ENCODE data around the gene TPSAB1.

TPSAB1 gene

GRCh38 chr16:1288813-1289476 lies 48.4 kb downstream of the TPSAB1 start:
- no peak for DNase-seq

GRCh38 chr16:1289477-1289866 lies 49.0 kb downstream of the TPSAB1 start:
- no peak for DNase-seq

- DNase-seq = no peak
Observed at GRCh38 chr16:1290063-1290501, 49.6 kb downstream of the TPSAB1 start.

- DNase-seq = no peak
Observed at GRCh38 chr16:1290860-1291575, 50.5 kb downstream of the TPSAB1 start.

GRCh38 chr16:1291576-1291974 lies 51.1 kb downstream of the TPSAB1 start:
- no peak for DNase-seq
